IMR-90 (cell line): ENCODE data around the gene ACTRT3. TPM values are rescaled to one million over a fixed set of nuclear protein-coding genes. Genes with fewer than 3 reads are reported as not detected.

ENCODE experiments used
- ATAC-seq: fragments of 200-7000 bp; cut with Tn5 transposase; 2 replicates; pipeline ENCODE4 v1.9.1; 2020; ENCODE audit warnings: low read depth, mild to moderate bottlenecking, moderate library complexity
- BruUV-seq: library from RNA; stranded (reverse); fragments of 400-500 nt; replicated peaks from 2 replicates; lab custom pipeline; 2021; lab: Mats Ljungman, UMichigan
- CTCF ChIA-PET: fragments of 300-600 bp; formaldehyde crosslinking; extraction: SDS; loops from one replicate; lab custom pipeline; 2021; ENCODE audit warnings: antibody characterized with exemption; lab: Yijun Ruan, JAX
- POLR2A ChIA-PET: fragments of 300-600 bp; sonication (Branson Sonifier 250); formaldehyde crosslinking; loops from one replicate; lab custom pipeline; 2022; ENCODE audit warnings: antibody characterized with exemption; ENCODE audit not compliant: unreplicated experiment; lab: Charles Lee
- DNase-seq: peaks from one replicate; pipeline ENCODE4 v3.0.0; 2013
- H2AFZ ChIP-seq: replicated peaks from 2 replicates; pipeline ENCODE3; 2013; ENCODE audit warnings: low read length, mild to moderate bottlenecking; ENCODE audit not compliant: poor library complexity
- H2AK5ac ChIP-seq: 2 replicates; pipeline ENCODE4 v1.6.1; 2013; ENCODE audit warnings: low read depth, low read length, inconsistent platforms
- H2AK9ac ChIP-seq: replicated peaks from 2 replicates; pipeline ENCODE3; 2013; ENCODE audit warnings: mild to moderate bottlenecking, low read depth, low read length, moderate library complexity; ENCODE audit not compliant: poor library complexity
- H2BK120ac ChIP-seq: 2 replicates; pipeline ENCODE4 v1.6.1; 2013; ENCODE audit warnings: low read depth, low read length, inconsistent platforms
- H2BK15ac ChIP-seq: 3 replicates; pipeline ENCODE4 v1.6.1; 2013; ENCODE audit warnings: low read depth, low read length, inconsistent platforms
- H2BK20ac ChIP-seq: 2 replicates; pipeline ENCODE4 v1.6.1; 2013; ENCODE audit warnings: low read depth, mild to moderate bottlenecking, inconsistent platforms, low read length, moderate library complexity
- H2BK5ac ChIP-seq: 2 replicates; pipeline ENCODE4 v1.6.1; 2013; ENCODE audit warnings: mild to moderate bottlenecking, low read depth, low read length, inconsistent platforms; ENCODE audit not compliant: poor library complexity, severe bottlenecking
- H3K14ac ChIP-seq: replicated peaks from 2 replicates; pipeline ENCODE4 v1.6.1; 2013; ENCODE audit warnings: low read depth, low read length, inconsistent platforms
- H3K18ac ChIP-seq: 2 replicates; pipeline ENCODE4 v1.6.1; 2013; ENCODE audit warnings: low read depth, low read length, control low read depth
- H3K23ac ChIP-seq: 2 replicates; pipeline ENCODE4 v1.6.1; 2013; ENCODE audit warnings: low read depth, low read length, inconsistent platforms
- H3K27ac ChIP-seq: 2 replicates; pipeline ENCODE4 v1.5.1; 2013; ENCODE audit warnings: mild to moderate bottlenecking, control low read depth, low read length; ENCODE audit not compliant: insufficient read depth
- H3K27me3 ChIP-seq: 2 replicates; pipeline ENCODE4 v1.6.1; 2013; ENCODE audit warnings: low read length; ENCODE audit not compliant: control insufficient read depth, insufficient read depth
- H3K36me3 ChIP-seq: 2 replicates; pipeline ENCODE4 v1.6.1; 2013; ENCODE audit warnings: low read length, mixed read lengths; ENCODE audit not compliant: control insufficient read depth, insufficient read depth
- H3K4ac ChIP-seq: 2 replicates; pipeline ENCODE4 v1.6.1; 2013; ENCODE audit warnings: low read depth, low read length, inconsistent platforms
- H3K4me1 ChIP-seq: 2 replicates; pipeline ENCODE4 v1.6.1; 2013; ENCODE audit warnings: low read length, mixed read lengths; ENCODE audit not compliant: control insufficient read depth, insufficient read depth
- H3K4me2 ChIP-seq: 2 replicates; pipeline ENCODE4 v1.6.1; 2013; ENCODE audit warnings: low read depth, mild to moderate bottlenecking, control low read depth, low read length, moderate library complexity
- H3K4me3 ChIP-seq: 2 replicates; pipeline ENCODE4 v1.5.1; 2013; ENCODE audit warnings: low read depth, mild to moderate bottlenecking, control low read depth, low read length, moderate library complexity; ENCODE audit not compliant: insufficient read depth
- H3K56ac ChIP-seq: 2 replicates; pipeline ENCODE4 v1.6.1; 2013; ENCODE audit warnings: low read length, inconsistent platforms; ENCODE audit not compliant: insufficient read depth; ENCODE audit errors: extremely low read depth
- H3K79me1 ChIP-seq, 2 experiments: 2 replicates each; pipeline ENCODE4 v1.6.1; 2013; ENCODE audit warnings: low read length in 2 of 2, inconsistent platforms in 1 of 2, low read depth in 1 of 2
- H3K9ac ChIP-seq: 2 replicates; pipeline ENCODE4 v1.6.1; 2013; ENCODE audit warnings: low read depth, low read length, control low read depth
- H3K9me1 ChIP-seq: 2 replicates; pipeline ENCODE4 v1.6.1; 2013; ENCODE audit warnings: low read length, inconsistent platforms; ENCODE audit not compliant: insufficient read depth
- H3K9me3 ChIP-seq: 2 replicates; pipeline ENCODE4 v1.6.1; 2013; ENCODE audit warnings: low read length; ENCODE audit not compliant: control insufficient read depth, insufficient read depth
- H4K20me1 ChIP-seq: 2 replicates; pipeline ENCODE4 v1.6.1; 2013; ENCODE audit warnings: low read length, inconsistent platforms; ENCODE audit not compliant: insufficient read depth
- H4K5ac ChIP-seq: 2 replicates; pipeline ENCODE4 v1.6.1; 2013; ENCODE audit warnings: mild to moderate bottlenecking, low read depth, low read length, control low read depth
- H4K8ac ChIP-seq, 2 experiments: 2 replicates each; pipeline ENCODE4 v1.6.1; 2013; ENCODE audit warnings: low read depth in 2 of 2, low read length in 2 of 2, control low read depth in 1 of 2, inconsistent platforms in 1 of 2
- H4K91ac ChIP-seq: 2 replicates; pipeline ENCODE4 v1.6.1; 2013; ENCODE audit warnings: low read depth, low read length, inconsistent platforms; ENCODE audit not compliant: insufficient read depth
- BHLHE40 ChIP-seq: fragments of 150-350 bp; IDR thresholded peaks from 2 replicates; pipeline ENCODE4 v1.6.1; 2016; ENCODE audit warnings: mild to moderate bottlenecking, low read depth, low read length
- ELK1 ChIP-seq: fragments of 150-350 bp; IDR thresholded peaks from 2 replicates; pipeline ENCODE4 v1.6.1; 2016; ENCODE audit warnings: low read depth, mild to moderate bottlenecking, low read length, moderate library complexity, borderline replicate concordance
- FOS ChIP-seq: fragments of 150-350 bp; IDR thresholded peaks from 2 replicates; pipeline ENCODE4 v1.6.1; 2016; ENCODE audit warnings: low read depth, low read length
- MAFK ChIP-seq: IDR thresholded peaks from 2 replicates; pipeline ENCODE4 v1.6.1; 2012; ENCODE audit warnings: low read depth, low read length, improper control_type of control experiment
- MAZ ChIP-seq: IDR thresholded peaks from 2 replicates; pipeline ENCODE4 v1.6.1; 2012; ENCODE audit warnings: low read depth, mild to moderate bottlenecking, low read length, improper control_type of control experiment, moderate library complexity, borderline replicate concordance
- MXI1 ChIP-seq: IDR thresholded peaks from 2 replicates; pipeline ENCODE4 v1.6.1; 2012; ENCODE audit warnings: low read depth, mild to moderate bottlenecking, low read length, moderate library complexity, borderline replicate concordance
- NFE2L2 ChIP-seq: fragments of 150-350 bp; IDR thresholded peaks from 2 replicates; pipeline ENCODE4 v1.6.1; 2016; ENCODE audit warnings: low read depth, mild to moderate bottlenecking, low read length
- WGBS, 2 experiments: methylation state at CpG; one replicate each; pipeline versions ENCODE4 v1.1.5 to v1.1.7; 2013; ENCODE audit warnings: missing lambda C conversion rate in 2 of 2; ENCODE audit not compliant: insufficient read length in 1 of 2; ENCODE audit errors: extremely low coverage in 2 of 2; 5-methylcytosine and 5-hydroxymethylcytosine counted together
- dilution Hi-C: fragments of 300-500 bp; cut with HindIII; formaldehyde crosslinking; loops from one replicate; pipeline ENCODE4 v1.14.3; 2018; ENCODE audit warnings: low sequenced_read_pairs; ENCODE audit not compliant: unreplicated experiment
- in situ Hi-C: fragments of 300-500 bp; cut with MboI; formaldehyde crosslinking; loops from 3 replicates; pipeline ENCODE4 v1.14.3; 2019; ENCODE audit warnings: low sequenced_read_pairs, inconsistent platforms, mixed read lengths
- intact Hi-C: fragments of 100-400 bp; cut with micrococcal nuclease; formaldehyde crosslinking; loops from 2 replicates; pipeline ENCODE4 v1.10.0; 2022
- polyA plus RNA-seq, 3 experiments: library from polyadenylated mRNA; depleted of rRNA; stranded (reverse); fragments of >200 nt; gene quantifications; 2 replicates each; pipeline ENCODE4 v1.2.3, GENCODE V29; 2012; ENCODE audit warnings: low replicate concordance in 1 of 3
- total RNA-seq: library from RNA; depleted of rRNA; stranded (reverse); fragments of >200 nt; gene quantifications from 2 replicates; pipeline ENCODE4 v1.2.3, GENCODE V29; 2012

Gene ACTRT3
- total and polyA plus RNA-seq, 2 of the 4 experiments (the other 2 are of a cell fraction), result 0.97 to 2.5 TPM

- ATAC-seq (no peak), DNase-seq (no peak)
- Histone ChIP-seq H3K4me2 (no peak overlapping the region), H4K8ac (no peak overlapping the region), H2BK120ac (no peak overlapping the region), H2BK15ac (no peak overlapping the region), H3K23ac (no peak overlapping the region), H3K4me1 (no peaks in the 10 kb centered on the region), H4K20me1 (no peaks in the 10 kb centered on the region), H3K18ac (no peak overlapping the region), H3K4ac (no peak overlapping the region), H4K91ac (no peak overlapping the region), H3K27me3 (no peaks in the 10 kb centered on the region), H3K9me1 (no peaks in the 10 kb centered on the region), H2AK9ac (no peak overlapping the region), H3K4me3 (no peak overlapping the region), H3K27ac (no peak overlapping the region), H3K79me1 (peaks cover 18 to 23% of the 10 kb centered on the region in 2 experiments), H2AFZ (no peak overlapping the region), H3K9me3 (no peaks in the 10 kb centered on the region), H3K14ac (no peak overlapping the region), H3K36me3 (peaks cover 40% of the 10 kb centered on the region), H2BK5ac (no peak overlapping the region), H3K9ac (no peak overlapping the region), H4K5ac (no peak overlapping the region), H2BK20ac (no peak overlapping the region), H3K56ac (no peak overlapping the region), H2AK5ac (no peak overlapping the region)
- no TSS peak for BruUV-seq
- in situ Hi-C loops, result no loop called here
- intact Hi-C loops, result no loop called here
- dilution Hi-C loops, result no loop called here
- WGBS, 2 experiments, result 67% methylated on average over 1 of the region's 2 CpGs; no CpG with 5 or more reads in 1 of the 2 experiments
- ChIA-PET CTCF (no interaction called here), POLR2A (no interaction called here)
- TF ChIP-seq NFE2L2 (no peak), MAFK (no peak), MXI1 (no peak), FOS (no peak), ELK1 (no peak), BHLHE40 (no peak), MAZ (no peak)
Measured at GRCh38 chr3:169780742-169781141, 11.4 kb upstream of the ACTRT3 start.
